ENCODE measurements around the gene MMP24OS.

GRCh38 chr20:35277531-35278395 lies at the start of gene MMP24OS:
- TF ChIP-seq CTCF (IDR thresholded peaks at IDR 0.05) (peak; percentile 30), EZH2 (IDR thresholded peaks at IDR 0.05) (no peak), EZH2phosphoT487 (IDR thresholded peaks at IDR 0.05) (no peak)

Measured in neural progenitor cell (in vitro differentiated cells).